MM.1S (cell line): Measurements from ENCODE around the gene NOL7.

ENCODE experiments used
- DNase-seq: peaks from one replicate; pipeline ENCODE4 v3.0.0-alpha.2; 2015
- H2AFZ ChIP-seq: fragments of 300-600 bp; sonication (generic); 2 replicates; pipeline ENCODE4 v1.6.0; 2016; ENCODE audit warnings: antibody characterized with exemption, low read length
- H3F3A ChIP-seq: fragments of 300-600 bp; sonication (generic); 2 replicates; pipeline ENCODE4 v1.6.1; 2016; ENCODE audit warnings: mild to moderate bottlenecking, antibody characterized with exemption, low read length, moderate library complexity, mixed read lengths; ENCODE audit not compliant: insufficient read depth
- H3K27ac ChIP-seq: fragments of 300-600 bp; sonication (generic); 2 replicates; pipeline ENCODE4 v1.5.1; 2016; ENCODE audit warnings: mild to moderate bottlenecking, low read length
- H3K27me3 ChIP-seq: fragments of 300-600 bp; sonication (generic); replicated peaks from 2 replicates; pipeline ENCODE4 v1.6.0; 2016; ENCODE audit warnings: low read length; ENCODE audit not compliant: insufficient read depth
- H3K36me3 ChIP-seq: fragments of 300-600 bp; sonication (generic); replicated peaks from 2 replicates; pipeline ENCODE4 v1.6.1; 2016; ENCODE audit warnings: mild to moderate bottlenecking, low read length, mixed read lengths; ENCODE audit not compliant: insufficient read depth
- H3K4me1 ChIP-seq: fragments of 300-600 bp; sonication (generic); 2 replicates; pipeline ENCODE4 v1.6.1; 2016; ENCODE audit warnings: low read length, mixed read lengths
- H3K4me2 ChIP-seq: fragments of 300-600 bp; sonication (generic); 2 replicates; pipeline ENCODE4 v1.6.0; 2016; ENCODE audit warnings: low read depth, low read length
- H3K4me3 ChIP-seq: fragments of 300-600 bp; sonication (generic); 2 replicates; pipeline ENCODE4 v1.5.1; 2016; ENCODE audit warnings: low read length, mixed read lengths
- H3K79me2 ChIP-seq: fragments of 300-600 bp; sonication (generic); 2 replicates; pipeline ENCODE4 v1.6.1; 2016; ENCODE audit warnings: mixed run types, low read length, mixed read lengths
- H3K9ac ChIP-seq: fragments of 300-600 bp; sonication (generic); 2 replicates; pipeline ENCODE4 v1.6.1; 2016; ENCODE audit warnings: low read length, mixed read lengths
- H3K9me2 ChIP-seq: fragments of 300-600 bp; sonication (generic); replicated peaks from 2 replicates; pipeline ENCODE4 v1.6.1; 2016; ENCODE audit warnings: mild to moderate bottlenecking, low read length, mixed read lengths; ENCODE audit not compliant: insufficient read depth
- H3K9me3 ChIP-seq: fragments of 300-600 bp; sonication (generic); replicated peaks from 2 replicates; pipeline ENCODE4 v1.6.1; 2016; ENCODE audit warnings: mild to moderate bottlenecking, low read length, mixed read lengths; ENCODE audit not compliant: insufficient read depth
- H4K20me1 ChIP-seq: fragments of 300-600 bp; sonication (generic); 2 replicates; pipeline ENCODE4 v1.6.1; 2016; ENCODE audit warnings: mild to moderate bottlenecking, low read length, moderate library complexity, mixed read lengths; ENCODE audit not compliant: insufficient read depth
- CTCF ChIP-seq: fragments of 300-600 bp; sonication (generic); IDR thresholded peaks from 2 replicates; pipeline ENCODE4 v1.5.1; 2016; ENCODE audit warnings: antibody characterized with exemption, low read length, mixed read lengths
- EZH2 ChIP-seq: fragments of 300-600 bp; sonication (generic); optimal IDR thresholded peaks from 2 replicates; pipeline ENCODE3; 2017; ENCODE audit warnings: low read depth, mild to moderate bottlenecking, antibody characterized with exemption, low read length, mixed read lengths
- EZH2phosphoT487 ChIP-seq: fragments of 300-600 bp; sonication (generic); IDR thresholded peaks from 2 replicates; pipeline ENCODE4 v1.6.1; 2018; ENCODE audit warnings: antibody characterized with exemption, low read length

Gene NOL7

GRCh38 chr6:13573669-13574110 is 41.4 kb upstream of the NOL7 start:
- Histone ChIP-seq H3K9me2 (no peaks in the 10 kb centered on the region), H4K20me1 (no peaks in the 10 kb centered on the region), H3K79me2 (peaks cover 3% of the 10 kb centered on the region; the same call in 1 of the 2 replicates), H3K9ac (peak overlapping the region; percentile 94; the same call in 1 of the 2 replicates), H3K4me1 (peaks cover 6% of the 10 kb centered on the region), H3K9me3 (no peaks in the 10 kb centered on the region), H2AFZ (peak overlapping the region; percentile 39), H3K4me3 (peak overlapping the region; percentile 92), H3K27ac (peak overlapping the region; percentile 7; the same call in 1 of the 2 replicates), H3F3A (peaks cover 13% of the 10 kb centered on the region), H3K4me2 (peak overlapping the region; percentile 92), H3K27me3 (no peaks in the 10 kb centered on the region), H3K36me3 (no peaks in the 10 kb centered on the region)
- TF ChIP-seq EZH2phosphoT487: no peak
- no peak for TF ChIP-seq CTCF
- no peak for TF ChIP-seq EZH2
- DNase-seq: no peak

GRCh38 chr6:13574149-13574570 is 41.0 kb upstream of the NOL7 start:
- TF ChIP-seq CTCF (peak; percentile 37), EZH2 (no peak)
- H3K4me1 ChIP-seq: peaks cover 6% of the 10 kb centered on the region
- H2AFZ ChIP-seq: peak overlapping the region; percentile 97
- H3K9me3 ChIP-seq: no peaks in the 10 kb centered on the region
- no peaks in the 10 kb centered on the region for H3K27me3 ChIP-seq
- H3K36me3 ChIP-seq: no peaks in the 10 kb centered on the region
- H3K27ac ChIP-seq: peak overlapping the region; percentile 94
- H3K9ac ChIP-seq: peak overlapping the region; percentile 94
- H3F3A ChIP-seq: peaks cover 13% of the 10 kb centered on the region
- peak overlapping the region; percentile 92 for H3K4me3 ChIP-seq
- H3K79me2 ChIP-seq: peaks cover 3% of the 10 kb centered on the region; the same call in 1 of the 2 replicates
- no peaks in the 10 kb centered on the region for H4K20me1 ChIP-seq
- peak; percentile 95 for DNase-seq
- H3K9me2 ChIP-seq: no peaks in the 10 kb centered on the region
- peak overlapping the region; percentile 95; the same call in 1 of the 2 replicates for H3K4me2 ChIP-seq

- Histone ChIP-seq H3K27me3 (no peaks in the 10 kb centered on the region), H3K9me2 (no peaks in the 10 kb centered on the region), H3K36me3 (no peaks in the 10 kb centered on the region), H3K9ac (peak within 1 kb of the TSS; percentile 94), H3K9me3 (no peaks in the 10 kb centered on the region), H3K4me1 (peaks cover 6% of the 10 kb centered on the region), H3F3A (peaks cover 13% of the 10 kb centered on the region), H4K20me1 (no peaks in the 10 kb centered on the region), H3K4me3 (peak within 1 kb of the TSS; percentile 92), H2AFZ (peak within 1 kb of the TSS; percentile 97), H3K79me2 (peaks cover 3% of the 10 kb centered on the region; the same call in 1 of the 2 replicates), H3K4me2 (peak within 1 kb of the TSS; percentile 95), H3K27ac (peak within 1 kb of the TSS; percentile 94)
- TF ChIP-seq EZH2phosphoT487 (no peak), EZH2 (no peak), CTCF (no peak; the same call in 1 of the 2 replicates)
- DNase-seq: peak; percentile 84
These were observed 40.4 kb upstream of the NOL7 start, which contains the start of gene SIRT5 for GRCh38 chr6:13574571-13575376. Gene SIRT5 (plus strand): TSS chr6:13574601. CDS start chr6:13584111, 9,510 bp downstream.
